LNCaP clone FGC (cell line): ENCODE results near the gene HES4.

Source experiments
- DNase-seq: peaks from one replicate; pipeline ENCODE4 v3.0.0-alpha.2; 2011; ENCODE audit warnings: low read depth
- H3K4me3 ChIP-seq: 2 replicates; pipeline ENCODE4 v1.5.1; 2011; ENCODE audit warnings: mild to moderate bottlenecking, low read depth, low read length, control low read depth
- CTCF ChIP-seq: IDR thresholded peaks from 2 replicates; pipeline ENCODE4 v1.5.1; 2012; ENCODE audit warnings: mild to moderate bottlenecking; ENCODE audit not compliant: control insufficient read depth, insufficient read depth; ENCODE audit errors: extremely low read depth

HES4 gene

GRCh38 chr1:952201-952600 is 47.7 kb downstream of the HES4 start:
- no peak for TF ChIP-seq CTCF
- no peak overlapping the region for H3K4me3 ChIP-seq
- DNase-seq, result no peak

- DNase-seq, result no peak
- H3K4me3 ChIP-seq, result no peak overlapping the region
- TF ChIP-seq CTCF, result peak; percentile 33
These were observed 48.5 kb downstream of the HES4 start for GRCh38 chr1:951364-951763.

GRCh38 chr1:950881-951280 is 49.0 kb downstream of the HES4 start:
- TF ChIP-seq CTCF, result no peak
- no peak for DNase-seq
- no peak overlapping the region for H3K4me3 ChIP-seq

- TF ChIP-seq CTCF, result no peak
- H3K4me3 ChIP-seq, result no peak overlapping the region
- DNase-seq, result no peak
These were observed 49.6 kb downstream of the HES4 start for GRCh38 chr1:950268-950667.
